Stimulated activated CD4-positive, alpha-beta T cell treated with anti-CD3 and anti-CD28 coated beads, Interleukin-4, amount 100 ng/mL, for 4 hours (primary cell): ENCODE data around the gene PURB.
"Not testable (repeated sequence)": the region's sequence is repeated elsewhere in the genome, so short reads cannot be mapped to it uniquely, and the experiment has no call there.

Experiments used
- DNase-seq, 2 experiments: peaks; one replicate each; pipeline ENCODE4 v3.0.0-alpha.2; 2020

PURB gene

GRCh38 chr7:44885394-44886317 lies at the start of gene PURB:
PURB (minus strand) TSS chr7:44885530; CDS start chr7:44885348, 182 bp downstream.
- peak; percentile 96 to 98 for DNase-seq

- no peak for DNase-seq
Measured at GRCh38 chr7:44935016-44935415, 49.7 kb upstream of the PURB start.

DNA sequence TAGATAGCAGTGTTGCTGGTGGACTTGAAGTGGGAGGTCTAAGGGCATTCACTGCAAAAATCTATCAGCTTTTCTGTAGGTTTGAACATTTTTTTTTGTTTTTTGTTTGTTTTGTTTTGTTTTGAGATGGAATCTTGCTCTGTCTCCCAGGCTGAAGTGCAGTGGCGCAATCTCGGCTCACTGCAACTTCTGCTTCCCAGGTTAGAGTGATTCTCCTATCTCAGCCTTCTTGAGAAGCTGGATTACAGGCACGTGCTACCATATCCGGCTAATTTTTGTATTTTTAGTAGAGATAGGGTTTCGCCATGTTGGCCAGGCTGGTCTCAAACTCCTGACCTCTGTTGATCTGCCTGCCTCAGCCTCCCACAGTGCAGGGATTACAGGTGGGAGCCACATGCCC lies 49.2 kb upstream of the PURB start:
- not testable (repeated sequence) for DNase-seq

GRCh38 chr7:44930921-44931320 lies 45.6 kb upstream of the PURB start:
- no peak for DNase-seq

- no peak for DNase-seq
Measured at GRCh38 chr7:44922351-44922694, 37.0 kb upstream of the PURB start.

DNA sequence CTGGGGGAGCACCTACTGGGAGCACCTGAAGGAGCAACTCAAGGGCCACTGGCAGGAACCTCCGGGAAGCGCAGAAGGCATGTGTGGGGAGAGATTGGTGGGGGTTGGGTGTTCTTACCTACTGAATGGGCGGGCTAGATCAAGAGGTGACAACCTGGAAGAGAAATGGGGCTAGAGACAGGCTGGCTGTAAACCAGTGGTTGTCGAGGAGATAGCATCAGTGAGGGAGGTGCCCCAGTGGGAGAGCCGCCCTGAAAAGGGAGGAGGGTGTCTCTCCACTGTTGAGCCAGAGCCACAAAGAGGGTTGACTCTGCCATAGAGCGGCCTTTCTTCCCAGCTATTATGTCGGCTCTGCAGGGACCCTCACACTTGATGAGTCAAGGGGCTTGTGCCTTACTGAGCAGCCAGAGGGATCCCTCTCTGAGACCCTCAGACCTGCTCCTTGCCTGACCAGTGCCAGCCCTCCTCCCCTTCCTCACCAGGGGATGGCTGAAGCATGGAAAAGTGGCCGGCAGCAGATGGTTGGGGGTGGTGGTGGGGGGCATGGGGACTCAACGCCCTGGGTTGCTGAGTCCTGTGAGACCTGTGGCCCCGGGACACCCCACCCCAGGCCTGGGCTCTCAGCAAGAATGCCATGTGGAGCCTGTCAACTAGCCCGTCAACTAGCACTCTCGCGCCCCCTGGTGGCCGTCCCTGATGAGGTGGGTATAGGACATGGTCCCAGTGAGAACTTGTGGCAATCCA lies 36.4 kb upstream of the PURB start:
- DNase-seq: peak; percentile 87 to 99

DNA sequence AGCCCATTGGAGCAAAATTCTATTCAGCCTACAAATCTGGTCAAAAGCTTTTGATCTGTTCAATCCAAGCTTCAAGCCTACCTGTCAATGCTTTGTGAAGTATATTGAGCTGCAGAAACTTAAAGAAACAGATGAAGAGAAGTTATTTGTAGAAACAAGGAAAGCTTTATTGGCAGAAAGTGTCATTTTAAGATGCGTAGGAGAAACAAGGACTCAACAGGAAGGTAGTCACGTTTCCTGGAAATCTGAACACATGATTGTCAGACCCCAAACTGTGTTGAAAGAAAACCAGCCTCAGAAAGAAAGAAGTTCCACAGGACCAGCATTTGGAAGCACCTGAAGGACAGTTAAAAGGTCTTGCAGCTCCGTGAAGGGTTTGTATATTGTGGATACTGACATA lies 34.8 kb upstream of the PURB start:
- no peak for DNase-seq

- no peak for DNase-seq
Measured at GRCh38 chr7:44918029-44918428, 32.7 kb upstream of the PURB start.

DNA sequence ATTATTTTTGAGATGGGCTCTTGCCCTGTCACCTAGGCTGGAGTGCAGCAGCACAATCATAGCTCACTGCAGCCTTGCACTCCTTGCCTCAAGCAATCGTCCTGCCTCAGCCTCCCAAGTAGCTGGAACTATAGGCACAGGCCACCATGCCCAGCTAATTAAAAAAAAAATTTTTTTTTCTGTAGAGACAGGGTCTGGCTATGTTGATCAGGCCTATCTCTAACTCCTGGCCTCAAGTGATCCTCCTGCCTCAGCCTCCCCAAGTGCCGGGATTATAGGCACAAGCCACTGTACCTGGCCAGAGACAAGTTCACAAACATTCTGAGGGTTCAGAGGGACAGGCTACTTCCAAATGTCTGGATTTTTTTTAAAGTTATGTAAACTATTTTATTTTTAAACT lies 32.1 kb upstream of the PURB start:
- no peak for DNase-seq

DNA sequence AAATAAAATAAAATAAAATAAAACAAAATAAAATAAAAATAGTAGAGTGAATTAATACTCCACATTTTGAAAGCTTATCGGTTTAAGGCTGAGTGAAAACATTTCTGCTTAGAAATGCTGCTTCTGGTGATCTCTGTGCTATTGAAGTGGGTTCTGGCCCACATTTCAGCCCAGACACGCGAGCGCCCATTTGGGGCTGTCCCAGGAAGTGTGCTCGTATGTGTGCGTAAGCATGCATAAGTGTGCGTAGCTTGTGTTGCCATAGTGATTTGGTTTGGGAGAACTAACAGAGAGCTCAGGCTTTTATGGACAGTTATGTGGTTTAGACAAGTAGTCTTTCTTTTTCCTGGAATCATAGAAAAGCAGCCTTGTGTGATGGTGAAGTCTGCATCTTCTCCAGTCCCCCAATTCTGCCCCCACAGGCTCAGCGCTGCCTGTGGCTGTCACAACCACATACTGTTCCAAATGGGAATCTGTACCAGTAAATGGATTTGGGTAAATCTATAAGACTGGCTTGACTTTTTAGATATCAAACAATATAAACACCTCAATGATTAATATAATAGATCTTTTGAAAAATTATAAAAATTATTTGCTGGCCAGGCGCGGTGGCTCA lies 29.8 kb upstream of the PURB start:
- DNase-seq: peak; percentile 57 to 78

GRCh38 chr7:44912775-44913347 lies 27.5 kb upstream of the PURB start:
- no peak for DNase-seq

DNA sequence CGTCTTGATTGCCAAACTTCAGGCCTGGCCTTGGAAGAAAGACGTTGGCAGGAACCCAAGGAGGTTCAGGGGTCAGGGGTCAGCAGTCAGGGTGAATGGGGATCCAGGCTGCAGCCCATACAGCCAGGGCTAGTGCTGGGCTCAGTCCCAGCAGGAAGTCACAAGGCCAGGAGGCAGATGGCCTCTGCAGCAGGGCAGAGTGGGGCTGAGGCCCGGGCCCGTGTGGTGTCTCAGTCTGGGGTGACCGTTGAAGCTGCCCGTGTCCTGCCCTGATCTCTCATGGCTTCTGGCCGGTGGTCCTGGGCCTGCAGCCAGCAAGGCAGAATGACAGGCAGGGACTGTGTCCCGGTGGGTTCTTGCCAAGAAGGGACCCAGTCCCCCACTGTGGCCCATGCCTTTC lies 26.6 kb upstream of the PURB start:
- no peak for DNase-seq

DNA sequence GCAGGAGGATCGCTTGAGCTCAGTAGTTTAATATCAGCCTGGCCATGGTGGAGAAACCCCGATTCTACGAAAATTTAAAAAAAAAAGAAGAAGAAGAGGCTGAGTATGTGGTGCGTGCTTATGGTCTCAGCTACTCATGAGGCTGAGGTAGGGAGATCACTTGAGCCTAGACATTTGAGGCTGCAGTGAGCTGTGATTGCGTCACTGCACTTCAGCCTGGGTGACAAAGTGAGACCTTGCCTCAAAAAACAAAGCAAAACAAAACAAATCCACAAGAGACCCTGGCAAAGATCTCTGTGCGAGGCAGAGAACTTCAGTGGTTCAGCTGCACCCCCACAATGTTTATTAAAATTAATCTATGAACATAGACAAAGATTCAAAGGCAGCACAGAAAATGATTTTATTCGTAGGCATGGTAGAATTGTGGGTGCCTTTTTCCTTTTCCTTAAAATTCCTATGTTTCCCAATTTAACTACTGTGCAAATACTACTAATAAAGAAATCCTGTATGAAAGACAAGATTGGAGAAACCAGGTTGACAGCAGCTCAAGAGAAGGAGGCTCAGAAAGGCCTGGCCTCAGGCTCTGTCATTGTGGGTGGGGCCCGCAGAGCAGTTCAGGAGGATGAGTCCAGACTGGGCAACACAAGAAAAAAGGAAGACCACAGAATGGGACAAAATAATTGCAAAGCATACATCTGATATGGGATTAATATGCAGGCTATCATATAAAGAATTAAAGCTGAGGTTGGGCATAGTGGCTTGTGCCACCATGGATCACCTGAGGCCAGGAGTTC lies 24.5 kb upstream of the PURB start:
- no peak for DNase-seq

- DNase-seq: no peak
Measured at GRCh38 chr7:44906965-44907364, 21.6 kb upstream of the PURB start.

GRCh38 chr7:44905002-44905635 lies 19.8 kb upstream of the PURB start:
- DNase-seq: no peak

- no peak for DNase-seq
Measured at GRCh38 chr7:44899443-44899842, 14.1 kb upstream of the PURB start.

GRCh38 chr7:44898039-44898438 lies 12.7 kb upstream of the PURB start:
- DNase-seq: no peak

DNA sequence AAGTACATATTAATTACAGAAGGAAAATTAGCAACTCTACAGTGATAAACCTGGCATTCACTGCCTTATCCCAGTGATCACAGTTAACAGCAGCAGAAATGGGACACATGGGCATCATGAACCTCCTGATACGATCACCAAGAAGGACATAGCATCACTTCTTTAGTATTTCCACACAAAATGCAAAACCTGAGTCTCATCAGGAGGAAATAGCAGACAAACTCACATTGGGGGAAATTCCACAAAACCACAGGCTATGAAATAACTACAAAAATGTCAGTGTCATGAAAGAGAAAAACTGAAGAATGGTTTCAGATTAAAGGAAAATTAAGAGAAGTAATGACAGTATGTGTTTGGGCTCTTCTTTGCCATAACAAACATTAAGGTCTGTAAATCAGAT lies 12.0 kb upstream of the PURB start:
- DNase-seq: no peak

DNA sequence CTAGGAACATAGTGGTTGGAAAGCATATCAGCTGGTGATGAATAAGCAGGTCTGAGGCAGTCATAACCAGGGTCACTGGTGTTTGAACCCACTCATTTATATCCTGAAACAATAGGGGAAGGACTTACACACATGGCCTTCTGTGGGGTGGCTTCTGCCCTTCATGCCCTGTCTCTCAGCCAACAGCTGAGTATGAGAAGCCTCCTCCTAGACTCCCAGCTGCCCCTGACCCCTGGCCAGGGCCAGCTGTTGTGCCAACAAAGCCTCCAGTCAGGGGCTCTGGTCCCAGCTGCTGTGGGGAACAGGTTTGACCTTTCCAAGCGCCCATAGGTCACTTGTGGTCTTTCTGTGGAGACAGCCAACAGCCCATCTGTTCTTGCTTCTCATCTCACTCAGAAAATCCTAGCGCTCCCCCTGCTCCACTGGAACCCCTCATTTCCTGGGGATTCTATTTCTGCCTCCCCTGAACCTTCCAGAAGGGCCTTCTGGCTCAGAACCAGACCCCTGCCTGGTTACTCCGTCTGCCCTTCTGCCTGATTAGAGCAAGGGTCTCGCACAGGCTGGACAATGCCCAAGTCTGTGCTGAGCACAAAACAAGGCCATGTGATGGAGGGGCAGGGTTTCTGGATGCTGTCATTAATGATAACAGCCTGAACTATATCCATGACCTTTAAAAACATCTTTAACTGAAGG lies 9.7 kb upstream of the PURB start:
- no peak for DNase-seq

- no peak for DNase-seq
Measured at GRCh38 chr7:44893710-44894234, 8.4 kb upstream of the PURB start.

GRCh38 chr7:44891791-44892190 lies 6.5 kb upstream of the PURB start:
- no peak for DNase-seq
